HG02884 (cell line): ENCODE measurements around the gene PITHD1.
"Not testable (repeated sequence)": the region's sequence is repeated elsewhere in the genome, so short reads cannot be mapped to it uniquely, and the experiment has no call there.

ENCODE experiments used
- ATAC-seq: cut with Tn5 transposase; IDR thresholded peaks from one replicate; pipeline ENCODE4 v1.9.1; 2021; ENCODE audit warnings: mild to moderate bottlenecking, moderate library complexity; ENCODE audit not compliant: unreplicated experiment

Gene PITHD1, protein sequence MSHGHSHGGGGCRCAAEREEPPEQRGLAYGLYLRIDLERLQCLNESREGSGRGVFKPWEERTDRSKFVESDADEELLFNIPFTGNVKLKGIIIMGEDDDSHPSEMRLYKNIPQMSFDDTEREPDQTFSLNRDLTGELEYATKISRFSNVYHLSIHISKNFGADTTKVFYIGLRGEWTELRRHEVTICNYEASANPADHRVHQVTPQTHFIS

DNA sequence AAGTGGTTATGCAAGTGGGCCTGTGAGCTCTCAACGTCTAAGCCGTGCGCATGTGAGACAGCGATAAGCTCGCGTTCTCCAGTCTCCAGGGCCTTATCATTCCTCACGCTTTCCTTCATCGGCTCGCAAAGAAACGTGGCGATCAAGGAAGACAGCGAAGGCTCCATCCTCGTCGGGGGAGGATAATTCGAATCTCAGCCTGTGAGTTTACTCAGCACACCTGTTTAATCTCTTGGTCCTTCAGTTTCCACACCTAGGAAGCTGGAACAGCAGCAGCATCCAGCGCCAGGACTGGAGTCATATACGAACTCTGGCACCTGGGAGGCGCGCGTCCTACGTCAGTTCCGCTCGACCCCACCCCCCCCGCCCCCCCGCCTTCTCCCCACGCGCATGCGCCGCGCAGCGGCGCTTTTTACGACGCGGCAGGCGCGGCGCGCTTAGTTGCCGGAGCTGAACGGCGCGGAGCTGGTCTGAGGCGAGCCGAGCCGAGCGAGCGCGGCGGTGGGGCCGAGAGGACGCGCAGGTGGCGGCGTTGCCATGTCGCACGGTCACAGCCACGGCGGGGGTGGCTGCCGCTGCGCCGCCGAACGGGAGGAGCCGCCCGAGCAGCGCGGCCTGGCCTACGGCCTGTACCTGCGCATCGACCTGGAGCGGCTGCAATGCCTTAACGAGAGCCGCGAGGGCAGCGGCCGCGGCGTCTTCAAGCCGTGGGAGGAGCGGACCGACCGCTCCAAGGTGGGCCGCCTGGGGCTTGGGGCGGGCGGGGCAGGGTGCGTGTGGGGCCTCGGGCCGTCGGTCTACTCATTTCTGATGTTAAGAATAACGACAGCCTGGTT is at the start of gene PITHD1:
Gene PITHD1 (plus strand): TSS at position 440 of the 836 bp plus-strand sequence. CDS start 98 bp downstream, at position 538.
- no peak for ATAC-seq

DNA sequence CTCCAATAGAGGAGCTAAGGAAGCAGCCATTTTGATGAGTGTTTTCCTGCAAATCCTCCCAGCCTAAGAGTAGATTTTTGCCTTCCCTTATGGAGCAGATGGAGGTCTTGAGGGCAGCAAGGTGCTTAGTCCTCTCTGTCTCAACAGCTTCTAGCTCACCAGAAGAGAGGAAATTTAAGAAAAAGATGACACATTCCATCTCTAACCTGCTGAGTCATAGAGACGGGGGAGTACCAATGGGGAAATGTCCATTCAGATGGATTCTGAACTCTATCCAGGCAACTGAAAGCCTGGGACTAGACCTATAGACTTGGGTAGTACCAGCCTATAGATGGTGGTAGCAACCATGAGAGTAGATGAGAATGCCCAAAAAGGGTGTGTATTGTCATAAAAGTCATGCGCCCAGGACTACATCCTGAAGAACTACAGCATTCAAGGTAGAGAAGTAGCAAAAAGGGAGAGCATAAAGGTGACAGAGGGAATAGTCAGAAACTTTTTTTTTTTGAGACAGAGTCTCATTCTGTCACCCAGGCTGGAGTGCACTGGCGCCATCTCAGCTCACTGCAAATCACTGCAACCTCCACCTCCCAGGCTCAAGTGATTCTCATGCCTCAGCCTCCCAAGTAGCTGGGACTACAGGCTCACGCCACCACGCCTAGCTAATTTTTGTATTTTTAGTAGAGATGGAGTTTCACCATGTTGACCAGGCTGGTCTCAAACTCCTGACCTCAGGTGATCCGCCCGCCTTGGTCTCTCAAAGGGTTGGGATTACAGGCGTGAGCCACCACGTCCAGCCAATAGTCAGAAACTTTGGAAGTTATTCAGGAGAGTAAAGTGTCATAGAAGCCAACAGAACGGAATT is 45.6 kb upstream of the PITHD1 start:
- no peak for ATAC-seq

DNA sequence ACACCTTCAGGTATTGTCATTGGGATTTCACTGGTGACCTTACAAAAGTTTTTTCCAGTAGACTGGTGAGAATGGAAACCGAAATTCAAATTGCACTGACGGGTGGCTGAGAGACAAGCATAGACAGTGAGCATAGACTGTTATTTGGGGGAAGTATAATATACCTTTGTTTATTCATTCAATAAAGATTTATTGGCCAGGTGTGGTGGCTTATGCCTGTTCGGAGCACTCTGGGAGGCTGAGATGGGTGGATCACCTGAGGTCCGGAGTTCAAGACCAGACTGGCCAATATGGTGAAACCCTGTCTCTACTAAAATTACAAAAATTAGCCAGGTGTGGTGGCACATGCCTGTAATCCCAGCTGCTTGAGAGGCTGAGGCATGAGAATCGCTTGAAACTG is 44.9 kb upstream of the PITHD1 start:
- not testable (repeated sequence) for ATAC-seq

DNA sequence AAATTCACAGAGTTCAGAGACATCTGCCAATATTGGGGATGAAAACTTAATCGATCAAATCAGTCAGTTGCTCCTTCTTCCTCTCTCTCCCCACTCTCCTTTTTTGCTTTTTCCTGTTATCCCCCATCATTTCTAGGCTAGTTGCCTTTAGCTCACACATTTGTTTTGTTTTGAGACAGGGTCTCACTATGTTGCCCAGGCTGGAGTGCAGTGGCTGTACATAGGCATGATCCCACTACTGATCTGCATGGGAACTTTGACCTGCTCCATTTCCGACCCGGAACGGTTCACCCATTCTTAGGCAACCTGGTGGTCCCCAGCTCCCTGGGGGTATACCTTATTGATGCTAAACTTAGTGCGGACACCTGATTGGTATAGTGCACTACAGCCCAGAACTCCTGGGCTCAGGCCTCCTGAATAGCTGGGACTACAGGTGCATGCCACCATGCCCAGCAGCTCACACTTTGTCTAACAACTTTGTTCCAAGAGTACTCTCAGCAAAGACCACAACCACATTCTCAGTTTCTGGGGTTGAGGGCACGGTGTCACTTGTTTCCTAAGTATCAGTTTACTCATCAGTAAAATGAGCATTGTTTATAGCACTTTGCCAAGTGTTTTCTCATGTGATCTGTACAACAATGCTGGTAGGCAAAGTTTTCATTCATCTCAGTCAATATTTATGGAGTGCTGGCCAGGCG is 41.6 kb upstream of the PITHD1 start:
- no peak for ATAC-seq

DNA sequence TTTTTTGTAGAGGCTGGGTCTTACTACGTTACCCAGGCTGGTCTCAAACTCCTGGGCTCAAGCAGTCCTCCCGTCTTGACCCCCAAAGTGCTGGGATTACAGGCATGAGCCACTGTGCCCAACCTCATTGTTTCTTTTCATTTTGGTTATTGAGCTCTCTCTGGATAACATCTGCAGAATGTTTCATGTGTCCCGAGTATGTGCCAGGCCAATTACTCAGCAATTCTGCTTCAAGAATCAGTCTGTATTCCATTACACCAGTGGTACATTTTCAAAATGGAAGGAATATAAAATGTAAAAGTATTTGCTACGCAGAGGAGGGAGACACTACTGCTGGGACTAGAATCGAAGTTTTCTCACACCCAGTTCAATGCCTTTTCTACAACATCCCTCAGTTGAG is 36.6 kb upstream of the PITHD1 start:
- ATAC-seq: no peak

DNA sequence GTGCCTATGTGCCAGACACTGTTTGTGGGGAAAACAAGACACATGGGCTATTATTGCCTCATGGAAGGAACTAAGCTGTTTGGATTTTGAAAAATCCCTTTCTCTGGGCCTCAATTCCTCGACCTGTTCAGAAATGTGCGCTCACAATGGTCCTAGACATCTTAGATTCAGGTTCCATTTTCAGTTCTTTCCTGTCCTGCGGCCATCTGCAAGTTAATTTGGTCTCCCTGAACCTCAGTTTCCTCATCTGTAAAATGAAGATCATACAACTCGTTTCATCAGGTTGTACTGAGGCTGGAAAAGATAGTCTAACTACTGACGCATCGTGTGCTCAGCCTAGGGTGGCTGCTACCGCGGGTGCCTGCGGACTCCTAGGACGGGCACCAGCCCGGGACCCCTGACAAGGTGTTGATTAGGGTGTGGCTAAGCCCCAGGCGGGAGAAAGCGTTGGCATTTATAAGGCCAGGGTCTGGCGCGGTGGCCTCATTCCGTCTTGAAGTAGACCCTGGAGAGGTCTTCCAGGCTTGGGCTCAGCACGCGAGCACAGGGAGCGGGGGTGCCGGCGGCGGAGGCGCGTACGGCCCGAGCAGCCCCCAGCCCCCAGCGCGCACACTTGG is 35.4 kb upstream of the PITHD1 start:
- no peak for ATAC-seq

DNA sequence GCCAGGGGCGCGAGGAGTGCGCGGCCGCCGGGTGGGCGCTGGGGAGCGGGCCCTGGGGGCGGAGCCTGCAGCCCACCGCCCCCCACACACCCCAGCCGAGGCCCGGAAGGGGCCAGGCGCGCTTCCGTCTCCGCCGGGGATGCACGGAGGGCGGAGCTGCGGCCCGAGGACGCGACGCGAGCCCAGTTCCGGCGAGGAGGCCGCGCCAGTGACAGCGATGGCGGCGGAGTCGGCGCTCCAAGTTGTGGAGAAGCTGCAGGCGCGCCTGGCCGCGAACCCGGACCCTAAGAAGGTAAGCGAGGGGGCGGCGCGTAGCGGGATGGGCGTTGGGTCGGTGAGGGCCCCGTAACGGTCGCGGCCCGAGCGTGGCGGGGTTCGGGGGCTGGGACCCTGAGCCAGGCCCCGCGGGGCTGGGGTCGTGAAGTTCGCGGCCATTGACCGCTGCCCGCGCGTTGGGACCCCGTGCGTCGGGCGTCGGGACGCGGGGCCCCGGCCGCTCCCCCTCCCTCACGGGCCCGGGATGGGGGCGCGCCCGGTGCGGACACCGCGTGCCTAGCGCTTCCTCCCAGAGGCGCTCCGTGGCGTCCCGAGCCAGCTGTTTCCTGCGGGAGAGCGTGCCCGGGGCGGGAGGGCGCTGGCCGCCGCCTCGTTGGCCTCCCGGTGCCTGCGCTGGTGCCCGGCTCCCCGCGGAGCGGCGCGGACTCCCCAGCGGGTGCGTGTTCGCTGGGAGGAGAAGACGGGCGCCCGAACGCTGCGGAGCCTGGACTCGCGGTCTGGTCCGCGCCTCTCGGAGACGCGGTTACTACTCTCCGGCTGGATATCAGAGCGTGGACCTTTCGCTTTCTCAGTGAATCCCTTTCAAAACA is 34.7 kb upstream of the PITHD1 start, which contains the start of gene ELOA:
Gene ELOA (plus strand): TSS at position 185 of the 866 bp plus-strand sequence. CDS start 33 bp downstream, at position 218.
- peak; percentile 84 for ATAC-seq

DNA sequence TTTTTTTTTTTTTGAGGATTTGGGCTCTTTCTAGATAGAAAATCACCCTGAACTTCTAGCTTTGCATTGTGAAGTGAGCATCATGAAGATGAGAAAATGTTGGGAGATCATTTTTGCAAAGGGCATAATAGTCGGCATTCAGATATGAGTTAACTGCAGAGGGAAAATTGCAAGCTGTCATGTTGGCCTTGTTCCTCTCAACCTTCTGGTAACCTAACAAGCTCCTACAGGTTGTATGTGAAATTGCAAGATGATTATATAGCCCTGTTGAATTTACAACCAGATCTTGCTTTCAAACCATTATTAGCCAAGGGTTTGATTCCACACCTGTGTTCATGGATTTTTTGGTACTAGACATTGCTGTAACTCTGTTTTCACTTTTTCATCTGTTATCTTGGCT is 32.7 kb upstream of the PITHD1 start:
- ATAC-seq: no peak

DNA sequence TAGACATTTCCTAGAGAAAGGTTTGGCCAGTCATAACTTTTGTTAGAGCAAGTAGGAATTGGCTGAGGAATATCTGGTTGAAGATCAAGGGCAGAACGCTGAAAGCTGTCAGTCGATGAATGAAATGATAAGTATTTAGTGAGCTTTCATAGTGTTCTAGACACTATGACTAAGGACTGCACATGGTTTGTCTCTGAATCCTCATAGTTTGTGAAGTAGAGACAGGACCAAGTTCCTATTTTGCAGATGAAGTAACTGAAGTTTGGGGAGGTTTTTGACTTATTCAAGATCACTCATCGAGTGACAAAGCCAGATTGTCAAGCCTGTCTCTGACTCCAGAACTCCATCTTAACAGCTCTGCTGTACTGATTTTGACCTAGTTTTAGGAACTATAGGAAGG is 30.2 kb upstream of the PITHD1 start:
- no peak for ATAC-seq

DNA sequence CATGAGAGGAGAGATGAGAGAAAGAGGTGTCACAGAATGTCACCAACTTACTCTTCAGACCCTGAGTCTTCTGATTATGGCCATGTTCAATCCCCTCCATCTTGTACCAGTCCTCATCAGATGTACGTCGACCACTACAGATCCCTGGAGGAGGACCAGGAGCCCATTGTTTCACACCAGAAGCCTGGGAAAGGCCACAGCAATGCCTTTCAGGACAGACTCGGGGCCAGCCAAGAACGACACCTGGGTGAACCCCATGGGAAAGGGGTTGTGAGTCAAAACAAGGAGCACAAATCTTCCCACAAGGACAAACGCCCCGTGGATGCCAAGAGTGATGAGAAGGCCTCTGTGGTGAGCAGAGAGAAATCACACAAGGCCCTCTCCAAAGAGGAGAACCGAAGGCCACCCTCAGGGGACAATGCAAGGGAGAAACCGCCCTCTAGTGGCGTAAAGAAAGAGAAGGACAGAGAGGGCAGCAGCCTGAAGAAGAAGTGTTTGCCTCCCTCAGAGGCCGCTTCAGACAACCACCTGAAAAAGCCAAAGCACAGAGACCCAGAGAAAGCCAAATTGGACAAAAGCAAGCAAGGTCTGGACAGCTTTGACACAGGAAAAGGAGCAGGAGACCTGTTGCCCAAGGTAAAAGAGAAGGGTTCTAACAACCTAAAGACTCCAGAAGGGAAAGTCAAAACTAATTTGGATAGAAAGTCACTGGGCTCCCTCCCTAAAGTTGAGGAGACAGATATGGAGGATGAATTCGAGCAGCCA is 27.0 kb upstream of the PITHD1 start:
- no peak for ATAC-seq

DNA sequence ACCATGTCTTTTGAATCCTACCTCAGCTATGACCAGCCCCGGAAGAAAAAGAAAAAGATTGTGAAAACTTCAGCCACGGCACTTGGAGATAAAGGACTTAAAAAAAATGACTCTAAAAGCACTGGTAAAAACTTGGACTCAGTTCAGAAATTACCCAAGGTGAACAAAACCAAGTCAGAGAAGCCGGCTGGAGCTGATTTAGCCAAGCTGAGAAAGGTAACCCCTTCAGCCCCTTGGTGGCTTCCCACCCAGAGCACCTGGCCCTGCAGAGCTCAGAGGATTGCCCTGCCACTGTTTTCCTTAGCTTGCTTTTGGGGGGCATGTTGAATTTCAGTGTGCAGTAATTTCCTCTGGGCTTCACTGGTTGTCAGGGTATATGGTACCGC is 26.4 kb upstream of the PITHD1 start:
- no peak for ATAC-seq

DNA sequence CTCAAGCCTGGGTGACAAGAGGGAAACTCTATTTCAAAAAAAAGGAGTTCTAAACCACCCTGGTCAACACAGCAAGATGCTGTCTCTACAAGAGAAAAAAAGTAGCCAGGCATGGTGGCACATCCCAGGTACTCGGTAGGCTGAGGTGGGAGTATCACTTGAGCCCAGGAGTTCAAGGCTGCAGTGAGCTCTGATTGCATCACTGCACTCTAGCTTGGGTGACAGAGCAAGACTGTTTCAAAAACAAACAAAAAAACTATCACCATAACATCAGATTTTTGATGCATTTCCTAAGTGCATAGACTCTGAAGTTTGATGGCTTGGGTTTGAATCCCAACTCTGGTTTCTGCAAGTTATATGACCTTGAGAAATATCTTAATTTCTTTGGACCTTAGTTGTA is 25.3 kb upstream of the PITHD1 start:
- ATAC-seq: no peak

DNA sequence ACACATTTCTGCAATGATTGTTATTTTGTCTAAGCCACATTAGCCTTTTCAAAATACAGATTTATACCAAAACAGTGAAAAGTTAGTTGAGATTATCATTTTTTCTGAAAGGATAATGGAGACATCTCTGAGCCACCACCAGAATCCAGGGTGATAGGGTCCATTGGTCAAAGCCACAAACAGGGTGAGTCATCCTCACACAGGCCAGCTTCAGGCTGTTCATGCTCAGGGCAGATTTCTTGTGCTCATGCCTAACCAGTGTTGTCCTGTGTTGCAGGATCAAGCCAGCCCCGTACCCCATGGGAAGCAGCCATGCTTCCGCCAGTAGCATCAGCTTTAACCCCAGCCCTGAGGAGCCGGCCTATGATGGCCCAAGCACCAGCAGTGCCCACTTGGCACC is 21.5 kb upstream of the PITHD1 start:
- no peak for ATAC-seq

DNA sequence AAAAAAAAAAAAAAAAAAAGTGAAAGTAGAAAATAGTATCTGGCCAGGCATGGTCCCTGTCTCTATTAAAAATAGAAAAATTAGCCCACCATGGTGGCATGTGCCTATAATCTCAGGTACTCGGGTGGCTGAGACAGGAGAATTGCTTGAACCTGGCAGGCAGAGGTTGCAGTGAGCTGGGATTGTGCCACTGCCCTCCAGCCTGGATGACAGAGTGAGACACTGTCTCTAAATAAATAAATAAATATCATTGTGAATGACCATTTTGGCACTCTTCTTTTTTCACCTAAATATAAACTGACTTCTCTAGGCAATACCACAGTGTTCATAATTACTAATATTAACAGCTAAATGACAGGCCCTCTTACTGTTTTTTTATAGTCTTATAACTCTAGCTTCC is 20.4 kb upstream of the PITHD1 start:
- ATAC-seq: no peak

DNA sequence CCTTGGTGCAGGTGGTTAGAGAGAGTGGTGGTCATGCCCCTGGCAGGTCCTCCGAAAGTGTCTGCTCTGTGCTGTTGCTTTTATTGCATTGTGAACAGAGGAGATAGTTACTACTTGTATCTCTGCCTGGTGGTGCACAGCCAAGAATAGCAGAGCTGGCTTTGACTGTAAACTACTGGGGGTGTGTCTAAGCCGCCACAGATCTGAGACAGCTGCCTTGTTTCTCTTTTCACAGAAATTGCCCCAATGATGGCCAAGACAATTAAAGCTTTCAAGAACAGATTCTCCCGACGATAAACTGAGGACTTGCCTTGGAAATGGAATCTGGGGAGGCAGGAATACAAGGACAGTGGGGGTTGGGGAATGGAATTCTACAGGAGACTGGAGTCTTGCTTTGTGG is 18.9 kb upstream of the PITHD1 start:
- ATAC-seq: no peak

DNA sequence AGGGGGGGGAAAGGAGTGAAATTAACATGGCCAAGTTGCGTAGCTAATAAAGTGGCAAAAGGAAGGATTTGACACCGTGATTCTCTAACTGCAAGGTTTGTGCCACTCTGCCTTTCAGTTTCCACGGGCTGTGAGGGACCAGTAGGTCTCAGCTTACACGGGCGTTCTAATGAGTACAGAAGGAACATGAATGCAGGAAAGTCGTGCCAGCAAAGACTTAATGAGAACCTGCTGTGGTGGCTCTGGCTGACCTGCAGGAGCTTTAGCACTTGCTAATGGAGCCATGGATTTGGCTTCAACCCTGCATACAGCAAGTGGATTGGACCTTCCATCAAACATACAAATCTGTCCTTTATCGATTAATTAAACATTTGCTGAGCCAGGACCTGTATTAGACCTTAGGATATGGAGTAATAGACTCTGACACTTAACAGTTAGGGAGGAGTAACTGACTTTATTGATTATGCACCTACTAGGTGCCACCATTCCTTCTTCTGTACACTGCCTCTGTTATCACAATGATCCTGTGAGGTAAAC is 15.1 kb upstream of the PITHD1 start:
- no peak for ATAC-seq

DNA sequence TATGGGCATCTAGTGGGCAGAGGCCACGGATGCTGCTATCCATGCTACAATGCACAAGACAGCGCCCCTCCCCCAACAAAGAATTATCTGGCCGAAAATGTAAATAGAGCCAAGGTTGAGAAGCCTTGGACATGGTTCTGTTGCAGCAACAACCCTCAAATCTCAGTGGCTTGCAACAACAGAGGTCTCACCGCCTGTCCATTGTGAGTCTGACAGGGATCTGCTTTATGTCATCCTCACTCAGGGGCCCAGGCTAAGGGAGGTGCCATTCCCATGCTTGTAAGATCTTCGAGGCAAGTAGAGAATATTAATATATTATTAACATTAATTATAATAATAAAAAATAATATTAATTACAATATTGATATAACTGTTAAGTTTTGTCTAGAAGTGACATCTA is 9.5 kb upstream of the PITHD1 start:
- ATAC-seq: no peak

DNA sequence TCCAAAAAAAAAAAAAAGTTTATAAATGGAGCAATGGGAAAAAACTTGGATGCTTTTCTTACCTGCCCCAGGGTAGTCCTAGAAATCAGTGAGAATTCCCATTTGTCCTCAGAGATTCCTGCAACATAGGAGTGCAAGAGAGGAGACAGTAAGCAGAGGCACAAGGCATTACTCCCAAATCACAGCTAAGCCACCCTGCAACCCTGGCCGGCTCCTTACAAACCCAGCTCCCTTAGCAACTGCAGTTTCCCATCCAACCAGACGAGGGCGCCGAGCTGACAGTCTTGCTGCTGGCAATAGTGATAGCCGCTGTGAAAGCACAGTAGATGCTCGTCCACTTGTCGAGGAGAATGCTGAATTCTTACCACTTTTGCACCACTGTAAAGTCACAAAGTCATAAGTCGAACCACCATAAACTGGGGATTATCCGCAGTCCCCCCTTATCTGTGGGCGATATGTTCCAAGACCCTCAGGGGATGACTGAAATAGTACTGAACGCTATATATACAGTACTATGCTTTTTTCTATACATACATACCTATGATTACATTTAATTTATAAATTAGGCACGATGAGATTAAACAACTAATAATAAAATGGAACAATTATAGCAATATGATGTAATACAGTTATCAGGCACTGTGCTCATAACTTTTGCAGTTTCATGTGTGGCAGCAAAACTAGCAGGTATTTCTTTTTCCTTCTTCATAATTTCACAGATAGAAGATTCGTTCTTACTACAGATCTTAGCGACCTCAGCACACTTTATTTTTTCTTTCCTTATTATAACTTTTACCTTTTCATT is 6.0 kb upstream of the PITHD1 start:
- ATAC-seq: no peak
